HepG2 (cell line): Measurements from ENCODE around the gene CDC26. TPM values are rescaled to one million over a fixed set of nuclear protein-coding genes. Genes with fewer than 3 reads are reported as not detected.

Experiments used
- ARID2 ChIP-seq: sonication (generic); formaldehyde crosslinking; IDR thresholded peaks from 2 replicates; pipeline ENCODE4 v1.8.1; 2022; ENCODE audit warnings: mild to moderate bottlenecking, missing genetic modification reagents, borderline replicate concordance
- HNRNPLL ChIP-seq: fragments of 200-400 bp; formaldehyde crosslinking; IDR thresholded peaks from 2 replicates; pipeline ENCODE4 v1.6.1; 2017; ENCODE audit warnings: mild to moderate bottlenecking, low read depth, low read length; ENCODE audit not compliant: poor library complexity, severe bottlenecking
- MED8 ChIP-seq: sonication (generic); formaldehyde crosslinking; IDR thresholded peaks from 2 replicates; pipeline ENCODE4 v1.8.1; 2023; ENCODE audit warnings: mild to moderate bottlenecking, missing genetic modification reagents; ENCODE audit not compliant: insufficient replicate concordance
- MXD4 ChIP-seq: IDR thresholded peaks from 2 replicates; pipeline ENCODE4 v1.6.1; 2016; ENCODE audit warnings: mild to moderate bottlenecking, missing biosample characterization, missing genetic modification reagents
- NPAS2 ChIP-seq: sonication (generic); formaldehyde crosslinking; IDR thresholded peaks from 2 replicates; pipeline ENCODE4 v1.8.0; 2022; ENCODE audit warnings: mild to moderate bottlenecking, missing genetic modification reagents, borderline replicate concordance
- POGZ ChIP-seq: sonication (generic); formaldehyde crosslinking; IDR thresholded peaks from 2 replicates; pipeline ENCODE4 v1.4.0; 2020; ENCODE audit warnings: mild to moderate bottlenecking, missing genetic modification reagents
- PRMT3 ChIP-seq: sonication (generic); formaldehyde crosslinking; IDR thresholded peaks from 2 replicates; pipeline ENCODE4 v1.8.1; 2022; ENCODE audit warnings: low read depth, mild to moderate bottlenecking, moderate library complexity, missing genetic modification reagents, borderline replicate concordance
- RCOR2 ChIP-seq: IDR thresholded peaks from 2 replicates; pipeline ENCODE4 v1.6.1; 2016; ENCODE audit warnings: missing biosample characterization, missing genetic modification reagents
- SUZ12 ChIP-seq: fragments of 150-350 bp; IDR thresholded peaks from 2 replicates; pipeline ENCODE4 v1.6.1; 2014; ENCODE audit warnings: low read depth, low read length
- TCF7L2 ChIP-seq: IDR thresholded peaks from 2 replicates; pipeline ENCODE4 v1.6.1; 2011; ENCODE audit warnings: mild to moderate bottlenecking, low read depth, low read length, moderate library complexity
- YEATS2 ChIP-seq: sonication (generic); formaldehyde crosslinking; IDR thresholded peaks from 2 replicates; pipeline ENCODE4 v1.4.0; 2020; ENCODE audit warnings: missing genetic modification reagents, borderline replicate concordance
- ZMYM3 ChIP-seq: sonication (generic); formaldehyde crosslinking; IDR thresholded peaks from 2 replicates; pipeline ENCODE4 v1.5.1; 2020; ENCODE audit warnings: mild to moderate bottlenecking, missing genetic modification reagents
- ZNF224 ChIP-seq: sonication (generic); formaldehyde crosslinking; IDR thresholded peaks from 2 replicates; pipeline ENCODE4 v1.5.0; 2020; ENCODE audit warnings: mild to moderate bottlenecking, missing genetic modification reagents
- ZNF33A ChIP-seq: sonication (generic); formaldehyde crosslinking; IDR thresholded peaks from 2 replicates; pipeline ENCODE4 v1.5.1; 2020; ENCODE audit warnings: missing genetic modification reagents, mild to moderate bottlenecking, moderate library complexity, borderline replicate concordance
- ZNF850 ChIP-seq: sonication (generic); formaldehyde crosslinking; conservative IDR thresholded peaks from 2 replicates; pipeline ENCODE4 v1.9.0; 2021; ENCODE audit warnings: mild to moderate bottlenecking, missing genetic modification reagents
- ZNF878 ChIP-seq: sonication (generic); formaldehyde crosslinking; IDR thresholded peaks from 2 replicates; pipeline ENCODE4 v1.8.1; 2023; ENCODE audit warnings: mild to moderate bottlenecking, missing genetic modification reagents, moderate library complexity
- ZSCAN29 ChIP-seq: sonication (generic); formaldehyde crosslinking; conservative IDR thresholded peaks from 2 replicates; pipeline ENCODE4 v1.4.0; 2020; ENCODE audit warnings: mild to moderate bottlenecking, missing genetic modification reagents
- polyA plus RNA-seq, 8 experiments: library from polyadenylated mRNA; depleted of rRNA in 3 of 8; stranded (reverse) in 7 of 8; unstranded in 1 of 8; fragments of >200 nt; fragmentation: Illumina TruSeq in 4 of 8; extraction: Trizol in 4 of 8; gene quantifications; 2 replicates each; pipeline versions ENCODE4 v1.2.1 to v1.2.3, GENCODE V29; 2011 to 2016; ENCODE audit warnings: low read depth in 4 of 8, missing spikeins in 1 of 8, mixed read lengths in 1 of 8; ENCODE audit not compliant: insufficient read depth in 1 of 8
- total RNA-seq, 5 experiments: library from RNA; depleted of rRNA; stranded (reverse); fragments of >200 nt; fragmentation: Illumina TruSeq; extraction: Trizol; gene quantifications; 2 replicates each; pipeline ENCODE4 v1.2.3, GENCODE V29; 2016; ENCODE audit warnings: low read depth in 1 of 5
- TF ChIP-seq, protein P1 (sequence below): sonication (generic); formaldehyde crosslinking; IDR thresholded peaks from 2 replicates; pipeline ENCODE4 v1.9.0; 2021; ENCODE audit warnings: missing genetic modification reagents, borderline replicate concordance
- TF ChIP-seq, protein P2 (sequence below): sonication (generic); formaldehyde crosslinking; IDR thresholded peaks from 2 replicates; pipeline ENCODE4 v1.4.0; 2020; ENCODE audit warnings: mild to moderate bottlenecking, low read depth, missing genetic modification reagents
- TF ChIP-seq, protein P3 (sequence below): sonication (generic); formaldehyde crosslinking; IDR thresholded peaks from 2 replicates; pipeline ENCODE4 v1.5.1; 2020; ENCODE audit warnings: missing genetic modification reagents, mild to moderate bottlenecking, borderline replicate concordance
- TF ChIP-seq, protein P4 (sequence below): sonication (generic); formaldehyde crosslinking; IDR thresholded peaks from 2 replicates; pipeline ENCODE4 v1.4.0; 2020; ENCODE audit warnings: mild to moderate bottlenecking, missing genetic modification reagents
- TF ChIP-seq, protein P5 (sequence below): sonication (generic); formaldehyde crosslinking; IDR thresholded peaks from 2 replicates; pipeline ENCODE4 v1.4.0; 2020; ENCODE audit warnings: mild to moderate bottlenecking, missing genetic modification reagents
- TF ChIP-seq, protein P6 (sequence below): sonication (generic); formaldehyde crosslinking; IDR thresholded peaks from 2 replicates; pipeline ENCODE4 v1.4.0; 2020; ENCODE audit warnings: missing genetic modification reagents

Gene CDC26
- total and polyA plus RNA-seq, 2 of the 13 experiments (the other 11 are each of a cell fraction or from before 2014, with no cell fraction given): 26.6 to 57.9 TPM

DNA sequence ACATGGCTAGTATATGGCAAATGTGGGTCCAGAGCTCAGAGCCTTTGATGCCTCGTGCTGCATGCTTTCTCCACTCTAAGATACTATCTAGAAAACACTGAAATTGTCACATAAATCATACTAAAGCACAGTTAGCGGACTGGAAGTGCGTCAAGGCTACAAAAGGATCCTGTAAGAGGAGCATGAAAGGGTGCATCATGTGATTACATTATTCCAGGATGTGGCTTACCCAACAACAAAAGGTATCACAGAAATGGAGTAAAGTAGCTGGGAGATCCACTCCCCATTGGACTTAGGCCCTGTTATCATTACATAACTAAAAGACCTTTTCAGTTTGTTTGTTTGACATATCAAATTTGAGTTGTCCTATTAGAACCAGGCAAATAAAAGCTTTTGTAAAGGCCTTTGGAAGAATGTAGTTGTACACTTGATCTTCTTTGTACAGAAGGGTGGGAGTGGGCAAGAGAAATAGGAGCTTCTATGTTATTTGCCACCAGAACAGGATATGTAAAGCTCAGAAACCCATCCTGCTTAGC lies 47.2 kb downstream of the CDC26 start (continued):
- TF ChIP-seq, protein P1, sequence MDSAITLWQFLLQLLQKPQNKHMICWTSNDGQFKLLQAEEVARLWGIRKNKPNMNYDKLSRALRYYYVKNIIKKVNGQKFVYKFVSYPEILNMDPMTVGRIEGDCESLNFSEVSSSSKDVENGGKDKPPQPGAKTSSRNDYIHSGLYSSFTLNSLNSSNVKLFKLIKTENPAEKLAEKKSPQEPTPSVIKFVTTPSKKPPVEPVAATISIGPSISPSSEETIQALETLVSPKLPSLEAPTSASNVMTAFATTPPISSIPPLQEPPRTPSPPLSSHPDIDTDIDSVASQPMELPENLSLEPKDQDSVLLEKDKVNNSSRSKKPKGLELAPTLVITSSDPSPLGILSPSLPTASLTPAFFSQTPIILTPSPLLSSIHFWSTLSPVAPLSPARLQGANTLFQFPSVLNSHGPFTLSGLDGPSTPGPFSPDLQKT: no peak
- TF ChIP-seq ZNF33A (CRISPR knock-in tag) (no peak), TCF7L2 (no peak), MXD4 (0 out of 2 replicates have a peak, but pooled peaks have one; percentile 30), RCOR2 (CRISPR knock-in tag) (peak; percentile 80), YEATS2 (CRISPR knock-in tag) (no peak), NPAS2 (CRISPR knock-in tag) (no peak), MED8 (CRISPR knock-in tag) (peak; percentile 22), POGZ (peak; percentile 62; the same call in 1 of the 2 replicates), ZNF224 (no peak), ZNF850 (CRISPR knock-in tag) (no peak), HNRNPLL (no peak), ZNF878 (no peak), SUZ12 (no peak), ZSCAN29 (CRISPR knock-in tag) (no peak), ARID2 (CRISPR knock-in tag) (no peak), PRMT3 (CRISPR knock-in tag) (no peak), ZMYM3 (CRISPR knock-in tag) (no peak)
- TF ChIP-seq, protein P2, sequence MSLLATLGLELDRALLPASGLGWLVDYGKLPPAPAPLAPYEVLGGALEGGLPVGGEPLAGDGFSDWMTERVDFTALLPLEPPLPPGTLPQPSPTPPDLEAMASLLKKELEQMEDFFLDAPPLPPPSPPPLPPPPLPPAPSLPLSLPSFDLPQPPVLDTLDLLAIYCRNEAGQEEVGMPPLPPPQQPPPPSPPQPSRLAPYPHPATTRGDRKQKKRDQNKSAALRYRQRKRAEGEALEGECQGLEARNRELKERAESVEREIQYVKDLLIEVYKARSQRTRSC (CRISPR knock-in tag): no peak
- TF ChIP-seq, protein P3, sequence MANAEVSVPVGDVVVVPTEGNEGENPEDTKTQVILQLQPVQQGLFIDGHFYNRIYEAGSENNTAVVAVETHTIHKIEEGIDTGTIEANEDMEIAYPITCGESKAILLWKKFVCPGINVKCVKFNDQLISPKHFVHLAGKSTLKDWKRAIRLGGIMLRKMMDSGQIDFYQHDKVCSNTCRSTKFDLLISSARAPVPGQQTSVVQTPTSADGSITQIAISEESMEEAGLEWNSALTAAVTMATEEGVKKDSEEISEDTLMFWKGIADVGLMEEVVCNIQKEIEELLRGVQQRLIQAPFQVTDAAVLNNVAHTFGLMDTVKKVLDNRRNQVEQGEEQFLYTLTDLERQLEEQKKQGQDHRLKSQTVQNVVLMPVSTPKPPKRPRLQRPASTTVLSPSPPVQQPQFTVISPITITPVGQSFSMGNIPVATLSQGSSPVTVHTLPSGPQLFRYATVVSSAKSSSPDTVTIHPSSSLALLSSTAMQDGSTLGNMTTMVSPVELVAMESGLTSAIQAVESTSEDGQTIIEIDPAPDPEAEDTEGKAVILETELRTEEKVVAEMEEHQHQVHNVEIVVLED: no peak
- TF ChIP-seq, protein P4, sequence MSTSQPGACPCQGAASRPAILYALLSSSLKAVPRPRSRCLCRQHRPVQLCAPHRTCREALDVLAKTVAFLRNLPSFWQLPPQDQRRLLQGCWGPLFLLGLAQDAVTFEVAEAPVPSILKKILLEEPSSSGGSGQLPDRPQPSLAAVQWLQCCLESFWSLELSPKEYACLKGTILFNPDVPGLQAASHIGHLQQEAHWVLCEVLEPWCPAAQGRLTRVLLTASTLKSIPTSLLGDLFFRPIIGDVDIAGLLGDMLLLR (CRISPR knock-in tag): no peak
- TF ChIP-seq, protein P5, sequence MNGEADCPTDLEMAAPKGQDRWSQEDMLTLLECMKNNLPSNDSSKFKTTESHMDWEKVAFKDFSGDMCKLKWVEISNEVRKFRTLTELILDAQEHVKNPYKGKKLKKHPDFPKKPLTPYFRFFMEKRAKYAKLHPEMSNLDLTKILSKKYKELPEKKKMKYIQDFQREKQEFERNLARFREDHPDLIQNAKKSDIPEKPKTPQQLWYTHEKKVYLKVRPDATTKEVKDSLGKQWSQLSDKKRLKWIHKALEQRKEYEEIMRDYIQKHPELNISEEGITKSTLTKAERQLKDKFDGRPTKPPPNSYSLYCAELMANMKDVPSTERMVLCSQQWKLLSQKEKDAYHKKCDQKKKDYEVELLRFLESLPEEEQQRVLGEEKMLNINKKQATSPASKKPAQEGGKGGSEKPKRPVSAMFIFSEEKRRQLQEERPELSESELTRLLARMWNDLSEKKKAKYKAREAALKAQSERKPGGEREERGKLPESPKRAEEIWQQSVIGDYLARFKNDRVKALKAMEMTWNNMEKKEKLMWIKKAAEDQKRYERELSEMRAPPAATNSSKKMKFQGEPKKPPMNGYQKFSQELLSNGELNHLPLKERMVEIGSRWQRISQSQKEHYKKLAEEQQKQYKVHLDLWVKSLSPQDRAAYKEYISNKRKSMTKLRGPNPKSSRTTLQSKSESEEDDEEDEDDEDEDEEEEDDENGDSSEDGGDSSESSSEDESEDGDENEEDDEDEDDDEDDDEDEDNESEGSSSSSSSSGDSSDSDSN: no peak
- TF ChIP-seq, protein P6, sequence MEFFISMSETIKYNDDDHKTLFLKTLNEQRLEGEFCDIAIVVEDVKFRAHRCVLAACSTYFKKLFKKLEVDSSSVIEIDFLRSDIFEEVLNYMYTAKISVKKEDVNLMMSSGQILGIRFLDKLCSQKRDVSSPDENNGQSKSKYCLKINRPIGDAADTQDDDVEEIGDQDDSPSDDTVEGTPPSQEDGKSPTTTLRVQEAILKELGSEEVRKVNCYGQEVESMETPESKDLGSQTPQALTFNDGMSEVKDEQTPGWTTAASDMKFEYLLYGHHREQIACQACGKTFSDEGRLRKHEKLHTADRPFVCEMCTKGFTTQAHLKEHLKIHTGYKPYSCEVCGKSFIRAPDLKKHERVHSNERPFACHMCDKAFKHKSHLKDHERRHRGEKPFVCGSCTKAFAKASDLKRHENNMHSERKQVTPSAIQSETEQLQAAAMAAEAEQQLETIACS (CRISPR knock-in tag): no peak
